GM19099 (cell line): Measurements from ENCODE around the gene COMT.

Experiments
- POLR2A ChIP-seq: IDR thresholded peaks from 3 replicates; pipeline ENCODE4 v1.6.1; 2011; ENCODE audit warnings: low read depth; ENCODE audit not compliant: insufficient read length; ENCODE audit errors: extremely low read depth

COMT gene

DNA sequence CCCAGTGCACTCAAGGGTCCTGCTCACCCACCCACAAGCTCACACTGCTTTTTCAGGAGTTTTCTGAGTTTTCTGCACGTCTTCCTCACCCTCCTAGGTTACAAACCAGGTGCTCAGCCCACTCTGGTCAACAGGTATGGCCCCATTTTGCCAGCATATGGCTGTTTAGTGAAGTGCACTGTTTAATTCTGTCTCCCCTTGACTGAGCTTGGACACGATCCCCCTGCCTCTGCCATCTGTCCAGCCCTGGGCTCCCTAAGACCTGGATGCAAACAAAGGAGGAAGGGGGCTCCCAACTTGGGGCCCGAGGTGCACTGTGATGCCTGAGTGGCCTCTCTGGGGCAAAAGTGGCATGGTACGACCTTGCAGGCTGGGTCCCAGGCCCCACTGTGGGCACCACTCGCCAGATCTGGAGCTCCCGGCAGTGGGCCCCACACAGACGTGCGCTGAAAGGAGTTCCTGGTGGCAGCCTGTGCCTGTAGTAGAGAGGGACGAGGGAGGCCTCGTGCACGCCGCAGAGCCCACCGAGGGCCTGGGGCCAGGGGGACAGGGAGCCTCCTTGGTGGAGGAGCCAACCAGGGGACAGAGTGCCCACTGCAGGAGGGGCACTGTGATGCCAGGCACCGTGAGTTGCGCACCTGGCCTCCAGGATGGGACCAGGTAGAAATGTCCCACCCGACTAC, 37.3 kb upstream of the COMT start:
- no peak for TF ChIP-seq POLR2A

DNA sequence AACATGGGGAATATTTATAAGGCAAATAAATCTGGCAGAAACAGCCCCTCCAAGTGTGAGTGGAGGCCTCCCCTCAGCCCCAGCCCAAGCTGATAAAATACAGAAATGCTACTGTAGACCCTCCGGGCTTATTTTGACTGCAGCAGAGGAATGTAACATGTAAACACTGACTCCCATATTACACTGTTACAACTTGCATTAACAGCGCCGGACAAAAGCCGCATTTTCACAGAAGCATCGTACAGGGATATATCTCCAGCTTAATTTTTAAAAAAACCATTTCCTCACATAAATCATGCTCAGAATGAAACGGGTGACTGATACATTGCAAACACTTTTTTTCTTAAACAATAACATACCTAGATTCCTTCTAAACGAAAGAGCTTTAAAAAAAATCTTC, 36.6 kb upstream of the COMT start:
- no peak for TF ChIP-seq POLR2A

DNA sequence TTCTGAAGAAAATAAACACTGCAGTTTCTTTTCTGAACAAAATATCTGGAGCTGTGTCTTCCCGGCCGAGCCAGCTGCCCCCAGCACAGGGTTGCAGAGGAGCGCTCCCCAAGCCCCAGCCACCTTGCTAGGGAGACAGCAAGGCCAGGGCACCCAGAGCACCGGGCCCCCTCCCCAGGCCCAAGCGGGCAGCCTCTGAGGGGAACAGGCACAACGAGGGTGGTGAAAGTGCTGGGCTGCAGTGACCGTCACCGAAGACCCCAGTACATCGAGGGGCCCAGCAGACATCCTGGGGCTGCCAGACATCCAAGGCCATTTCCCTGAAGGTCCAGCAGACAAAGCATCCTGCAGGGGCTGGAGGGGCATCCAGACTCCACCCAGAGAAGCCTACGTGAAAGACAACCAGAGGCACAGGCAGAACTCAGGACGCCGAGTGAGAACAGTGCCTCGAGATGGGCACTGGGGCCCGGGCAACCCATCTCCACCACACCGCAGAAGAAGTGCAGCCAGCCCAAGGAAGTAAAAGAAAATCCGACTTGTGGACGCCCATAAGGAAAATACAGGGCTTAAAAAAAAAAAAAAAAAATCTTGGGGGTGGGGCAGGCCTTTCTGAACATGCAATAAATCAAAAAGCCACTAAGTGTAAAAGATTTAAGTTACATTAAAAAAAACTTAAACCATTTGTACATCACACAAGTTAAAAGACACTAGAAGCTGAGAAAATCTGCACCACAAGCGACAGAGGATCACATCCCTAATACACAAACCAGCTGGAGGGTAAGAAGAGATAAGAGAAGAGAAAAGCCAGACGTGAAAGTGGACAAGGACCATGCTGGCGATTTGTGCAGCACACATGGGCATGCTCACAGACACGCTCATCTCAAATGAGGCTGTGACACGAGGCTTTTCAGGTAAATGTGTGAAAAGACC, 36.0 kb upstream of the COMT start:
- no peak for TF ChIP-seq POLR2A

DNA sequence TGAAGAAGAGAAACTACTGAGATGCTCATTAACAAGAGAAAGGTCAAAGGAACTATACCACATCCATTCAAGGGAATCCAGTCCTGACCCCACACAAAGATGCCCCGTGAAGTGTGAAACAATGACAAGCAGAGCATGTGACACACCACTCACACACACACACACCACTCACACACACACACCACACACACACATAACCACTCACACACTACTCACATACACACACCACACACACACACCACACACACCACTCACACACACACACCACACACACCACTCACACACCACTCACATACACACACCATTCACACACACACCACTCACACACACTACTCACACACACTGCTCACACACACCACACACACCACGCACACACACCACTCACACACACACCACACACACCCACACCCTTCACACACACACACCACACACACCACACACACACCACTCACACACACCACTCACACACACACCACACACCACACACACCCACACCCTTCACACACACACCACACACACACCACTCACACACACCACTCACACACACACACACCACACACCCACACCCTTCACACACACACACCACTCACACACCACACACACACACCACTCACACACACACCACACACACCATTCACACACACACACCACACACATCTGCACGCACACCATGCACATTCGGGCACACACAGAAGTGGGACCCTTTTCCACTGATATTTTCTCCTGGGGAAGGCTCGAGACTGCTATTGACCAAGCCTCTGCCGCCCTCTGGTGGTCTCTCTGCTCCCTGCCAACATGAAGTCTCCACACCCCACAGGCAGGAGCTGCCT, 32.0 kb upstream of the COMT start:
- no peak for TF ChIP-seq POLR2A

DNA sequence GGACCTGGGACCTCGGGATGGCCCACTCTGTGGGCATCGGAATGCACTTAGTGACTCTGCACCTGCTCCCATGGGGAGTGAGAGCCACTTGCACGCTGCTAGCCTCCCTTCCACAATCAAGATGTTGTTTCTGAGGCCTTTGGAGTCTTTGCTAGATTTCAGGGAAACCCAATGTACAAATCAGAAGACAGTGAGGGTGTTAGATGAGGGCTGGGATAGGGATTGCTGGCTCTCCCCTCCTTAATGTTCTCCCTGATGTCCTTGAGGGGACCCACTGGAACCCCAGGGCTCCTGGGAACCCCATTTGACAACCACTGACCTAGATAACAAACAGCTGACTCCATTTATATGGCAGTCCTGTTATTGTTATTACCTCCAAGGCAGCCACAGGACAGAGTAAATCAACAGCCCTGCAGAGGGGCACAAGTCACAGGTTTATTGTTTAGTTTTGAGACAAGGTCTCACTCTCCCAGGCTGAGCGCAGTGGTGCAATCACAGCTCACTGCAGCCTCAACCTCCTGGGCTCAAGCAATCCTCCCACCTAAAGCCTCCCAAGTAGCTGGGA, 31.3 kb upstream of the COMT start:
- TF ChIP-seq POLR2A: no peak

DNA sequence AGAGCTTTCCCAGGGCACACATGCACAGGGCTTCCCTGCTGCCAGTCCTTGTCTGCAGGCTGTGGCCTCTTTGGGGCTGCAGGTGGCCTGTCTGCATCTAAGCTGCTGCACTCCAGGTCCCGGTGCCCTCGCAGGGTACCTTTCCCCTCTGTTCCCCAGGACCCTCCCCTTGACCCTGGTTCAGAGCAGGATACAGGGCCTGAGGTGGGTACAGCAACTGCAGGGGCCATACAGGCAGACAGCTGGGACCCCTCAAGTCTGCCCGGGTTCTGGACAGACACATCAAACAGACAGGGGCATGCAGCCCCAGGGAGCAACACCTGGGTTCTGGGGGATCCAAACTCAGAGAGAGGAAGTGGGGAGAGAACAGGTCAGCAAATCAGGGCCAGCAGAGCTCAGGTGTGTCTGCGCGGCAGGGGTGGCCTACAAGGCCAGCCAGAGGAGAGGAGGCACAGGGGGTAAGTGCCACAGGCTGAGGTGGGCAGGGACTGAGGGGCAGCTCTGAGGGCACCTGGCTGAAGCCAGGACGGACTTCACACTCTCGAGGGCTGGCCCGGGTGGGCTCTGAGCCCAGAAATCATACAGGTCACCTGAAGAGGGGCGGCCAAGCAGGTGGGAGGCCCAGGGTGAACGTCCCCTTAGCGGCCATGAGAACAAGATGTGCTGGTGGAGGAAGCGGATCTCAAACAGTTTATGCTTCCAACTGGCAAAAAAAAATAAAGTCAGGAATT, 29.9 kb upstream of the COMT start:
- no peak for TF ChIP-seq POLR2A

DNA sequence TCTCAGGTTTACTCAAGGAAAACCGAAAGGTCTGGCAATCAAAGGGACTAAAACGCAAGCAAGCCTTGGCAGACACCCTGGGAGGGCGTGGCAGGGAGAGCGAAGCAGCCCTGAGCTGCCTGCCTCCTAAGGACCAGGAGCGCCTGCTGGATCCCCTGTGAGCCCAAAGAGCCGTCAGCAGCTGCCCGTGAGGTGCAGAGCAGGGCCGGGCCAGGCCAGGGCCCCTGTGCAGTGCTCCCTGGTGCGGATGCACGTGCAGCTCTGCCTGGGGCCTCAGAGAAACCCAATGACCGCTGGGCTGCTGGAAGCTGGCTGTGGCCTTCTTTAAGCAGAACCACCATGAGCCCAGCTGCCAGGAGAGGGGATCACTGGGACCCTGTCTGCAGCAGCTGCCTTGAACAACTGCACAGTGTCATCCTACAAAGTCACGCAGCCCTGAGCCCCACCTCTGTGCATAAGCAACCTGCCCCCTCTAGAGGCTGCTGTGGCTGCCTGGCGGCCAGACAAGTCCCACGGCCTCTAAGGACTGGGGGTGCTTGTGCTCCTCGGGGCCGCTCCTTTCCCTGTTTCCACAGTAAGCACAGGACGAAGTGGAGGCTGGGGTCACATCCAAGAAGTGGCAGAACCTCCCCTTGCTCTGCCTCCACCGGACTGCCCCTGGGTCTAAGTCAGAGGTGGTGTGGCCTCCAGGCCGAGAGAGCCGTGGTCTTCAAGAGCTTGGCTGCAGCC, 29.1 kb upstream of the COMT start:
- TF ChIP-seq POLR2A: no peak

DNA sequence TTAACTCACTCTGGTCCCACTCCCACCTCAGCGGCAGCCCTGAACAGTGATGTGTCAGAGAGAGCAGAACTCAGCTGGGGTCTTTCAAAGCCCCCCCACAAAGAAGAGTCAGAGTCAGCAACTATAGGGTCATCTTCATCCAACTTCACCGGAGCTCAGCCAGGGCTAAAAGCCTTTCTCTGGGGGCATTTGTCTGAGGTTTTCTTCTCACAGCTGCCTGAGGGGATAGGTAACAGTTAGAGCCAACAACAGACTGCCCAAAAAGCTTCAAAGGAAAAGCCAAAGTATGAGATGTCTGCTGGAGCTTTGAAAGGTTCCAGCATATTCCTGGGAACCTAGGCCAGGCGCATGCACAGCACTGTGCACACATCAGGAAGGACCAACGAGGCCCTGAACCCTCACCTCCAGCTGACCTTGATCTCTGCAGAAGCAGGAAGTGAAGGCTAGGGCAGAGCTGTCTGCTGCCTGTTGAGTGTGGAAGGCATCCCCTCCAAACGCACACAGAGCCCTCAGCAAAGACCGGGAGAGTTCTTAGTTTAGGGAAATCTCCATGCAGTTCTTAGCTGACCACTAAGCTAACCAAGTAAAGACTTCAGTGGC, 28.1 kb upstream of the COMT start:
- no peak for TF ChIP-seq POLR2A

DNA sequence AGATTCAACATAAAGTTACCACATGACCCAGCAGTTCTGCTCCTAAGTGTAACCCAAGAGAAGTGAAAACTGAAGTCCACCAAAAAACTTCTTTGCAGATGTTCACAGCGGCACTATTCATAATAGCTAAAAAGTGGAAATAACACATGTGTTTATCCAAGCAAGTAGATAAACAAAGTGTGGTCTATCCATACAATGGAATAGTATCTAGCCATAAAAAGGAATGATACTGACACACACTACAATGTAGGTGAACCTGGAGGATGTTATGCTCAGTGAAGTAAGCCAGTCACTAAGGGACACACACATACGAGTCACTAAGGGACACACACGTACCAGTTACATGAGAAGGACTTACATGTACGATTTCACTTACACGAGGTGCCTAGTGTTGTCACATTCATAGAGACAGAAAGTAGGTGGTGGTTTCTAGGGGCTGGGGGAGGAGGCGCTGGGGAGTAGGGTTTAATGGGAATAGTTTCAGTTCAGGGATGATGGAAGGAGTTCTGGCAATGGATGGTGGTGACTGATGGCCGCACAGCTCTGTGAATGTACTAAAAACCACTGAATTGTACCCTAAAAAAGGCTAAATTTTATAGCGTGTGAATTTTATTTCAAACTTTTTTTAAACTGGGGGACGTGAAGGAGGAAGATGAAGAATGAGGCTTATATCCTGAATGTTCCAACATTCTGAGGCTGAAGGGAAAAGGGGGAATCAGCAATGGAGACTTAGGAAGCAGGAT, 27.2 kb upstream of the COMT start:
- no peak for TF ChIP-seq POLR2A

DNA sequence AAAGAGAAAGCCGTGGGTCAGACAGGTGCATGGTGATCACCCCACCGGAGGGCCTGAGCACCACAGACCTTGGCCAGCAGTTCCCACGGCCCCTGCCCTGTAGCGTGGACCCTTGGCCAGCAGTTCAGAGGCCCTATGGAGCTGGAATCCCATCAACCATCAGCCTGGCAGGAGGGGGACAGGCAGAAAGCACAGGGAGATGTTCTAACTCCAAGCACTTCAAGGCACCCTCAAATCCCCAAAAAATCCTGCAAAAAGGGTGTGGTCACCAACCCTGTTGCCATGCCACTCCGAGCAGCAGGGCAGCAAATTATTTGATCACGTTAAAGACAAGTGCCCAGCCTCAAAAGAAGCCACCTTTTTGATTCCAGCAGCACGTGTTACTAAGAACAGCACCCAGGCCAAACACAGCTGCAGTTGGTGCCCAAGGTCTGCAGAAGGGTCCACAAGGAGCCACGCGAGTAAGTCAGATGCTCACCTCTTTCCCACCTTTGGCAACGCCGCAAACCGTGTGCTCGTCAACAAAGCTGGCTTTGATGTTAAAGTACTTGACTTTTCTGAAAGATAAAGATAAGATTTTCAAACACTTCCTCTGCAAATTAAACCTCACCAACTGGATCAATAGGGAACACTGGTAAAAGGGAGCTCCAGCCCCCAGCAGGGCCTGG, 26.2 kb upstream of the COMT start:
- no peak for TF ChIP-seq POLR2A

DNA sequence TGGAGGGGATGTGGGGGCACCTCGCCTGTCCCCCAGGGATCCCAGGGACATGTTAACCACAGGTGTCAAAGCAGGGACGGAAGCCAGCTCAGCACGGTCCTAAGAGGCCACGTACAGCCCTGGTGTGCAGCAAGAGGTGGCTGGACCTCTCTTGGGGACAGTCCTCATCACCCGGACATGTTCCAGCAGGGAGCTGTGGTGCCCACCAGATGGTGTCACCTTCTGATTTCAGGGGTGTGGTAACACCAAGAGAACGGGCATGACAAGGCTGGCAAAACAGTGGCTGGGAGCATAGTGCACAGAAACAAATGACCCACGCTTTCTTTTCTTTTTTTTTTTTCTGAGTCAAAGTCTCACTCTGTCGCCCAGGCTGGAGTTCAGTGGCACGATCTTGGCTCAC, 25.6 kb upstream of the COMT start:
- TF ChIP-seq POLR2A: no peak

DNA sequence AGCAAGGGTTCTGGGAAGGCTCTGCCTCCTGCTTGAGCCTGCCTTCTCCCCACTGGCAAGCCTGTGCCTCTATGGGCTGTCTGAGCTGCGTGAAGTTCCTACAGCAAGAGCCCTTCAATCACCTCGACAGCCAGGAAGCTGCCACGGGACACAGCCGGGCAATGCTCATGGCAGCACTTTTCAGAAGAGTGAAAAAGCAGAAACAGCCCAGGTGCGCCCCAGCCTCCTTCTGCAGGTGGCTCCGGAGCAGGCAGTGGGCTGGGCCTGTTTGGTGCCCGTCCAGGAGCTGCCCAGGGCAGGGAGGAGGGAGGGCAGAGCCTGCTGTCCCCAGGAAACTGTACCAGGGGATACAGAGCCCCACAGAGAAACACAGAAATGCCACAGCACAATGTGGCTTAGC, 24.6 kb upstream of the COMT start:
- no peak for TF ChIP-seq POLR2A
